ENCODE data around the gene EFNA4.
A peak's percentile ranks its signal among the peaks of the same experiment; 100 is the strongest.

The EFNA4 gene

DNA sequence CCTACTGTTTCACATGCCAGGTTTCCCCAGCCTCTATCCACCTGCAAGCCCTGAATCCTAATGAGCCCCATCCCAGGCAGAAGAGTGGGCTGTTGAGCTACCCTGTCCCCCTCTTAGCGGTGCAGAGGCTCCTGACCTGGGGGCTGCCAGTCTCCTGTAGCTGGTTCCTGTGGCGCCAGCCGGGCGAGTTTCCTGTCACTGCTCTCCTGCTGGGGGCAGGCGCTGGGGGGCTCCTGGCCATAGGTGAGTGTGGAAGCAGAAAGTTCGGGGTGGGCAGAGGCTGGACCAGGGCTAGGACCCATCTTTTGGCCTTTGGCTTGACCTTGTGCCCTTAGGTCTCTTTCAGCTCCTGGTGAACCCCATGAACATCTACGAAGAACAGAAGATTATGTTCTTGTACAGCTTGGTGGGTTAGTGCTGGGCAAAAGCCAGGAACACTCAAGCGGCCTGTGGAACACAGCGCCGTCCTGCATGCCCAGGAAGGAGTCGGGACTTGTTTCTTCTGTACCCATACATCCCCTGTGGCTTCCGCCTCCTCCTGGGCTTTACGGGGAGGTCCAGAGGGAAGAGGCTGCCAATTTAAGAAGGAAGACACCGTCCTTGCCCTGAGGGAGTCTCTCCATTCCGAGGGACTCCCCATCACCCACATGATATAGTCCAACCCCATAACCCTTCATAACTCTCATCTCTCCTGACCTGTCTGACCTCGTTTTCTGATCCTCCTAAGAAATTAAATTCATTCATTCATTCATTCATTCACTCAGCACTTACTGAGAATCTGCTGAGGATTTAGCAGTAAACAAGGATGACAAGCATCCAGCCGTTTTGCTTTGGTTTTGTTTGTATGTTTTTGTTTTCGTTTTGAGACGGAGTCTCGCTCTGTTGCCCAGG, 29.0 kb upstream of the EFNA4 start:
- no peak for DNase-seq

DNA sequence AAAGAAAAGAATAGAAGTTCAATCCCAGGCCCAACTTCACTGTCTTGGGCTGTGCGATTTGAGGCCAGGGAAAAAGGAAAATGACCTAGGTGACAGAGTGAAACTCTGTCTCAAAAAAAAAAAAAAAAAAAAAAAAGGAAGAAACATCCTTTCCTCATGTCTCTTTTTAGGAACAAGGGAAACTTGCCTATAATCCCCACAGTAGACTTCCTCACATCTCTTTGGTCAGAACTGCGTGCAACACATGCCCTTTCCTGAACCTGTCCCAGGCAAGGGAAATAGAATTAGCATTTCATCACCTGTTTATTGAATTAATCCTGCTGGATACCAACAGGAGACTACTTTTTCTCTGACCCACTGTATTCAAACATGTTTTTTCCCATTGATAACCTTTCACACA, 27.6 kb upstream of the EFNA4 start:
- DNase-seq = no peak

DNA sequence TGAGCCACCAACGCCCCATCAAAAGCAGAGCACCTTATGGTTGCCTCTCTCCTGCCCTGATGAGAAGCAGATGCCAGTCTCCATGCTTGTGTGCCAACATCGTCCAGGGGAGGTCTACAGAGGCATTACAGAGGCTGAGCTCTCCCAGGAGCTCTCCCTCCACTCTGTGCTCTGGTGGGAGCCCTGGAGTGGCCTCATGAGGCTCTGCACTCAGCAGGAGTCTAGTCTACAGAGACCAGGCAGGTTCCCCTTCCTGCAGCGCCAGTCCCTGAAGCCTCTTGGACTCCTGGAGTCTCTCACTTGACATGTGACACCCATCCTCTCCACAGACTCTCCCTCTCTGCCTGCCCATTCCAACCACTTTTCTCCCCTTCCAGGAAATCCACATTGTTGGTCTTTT, 26.5 kb upstream of the EFNA4 start:
- no peak for DNase-seq

DNA sequence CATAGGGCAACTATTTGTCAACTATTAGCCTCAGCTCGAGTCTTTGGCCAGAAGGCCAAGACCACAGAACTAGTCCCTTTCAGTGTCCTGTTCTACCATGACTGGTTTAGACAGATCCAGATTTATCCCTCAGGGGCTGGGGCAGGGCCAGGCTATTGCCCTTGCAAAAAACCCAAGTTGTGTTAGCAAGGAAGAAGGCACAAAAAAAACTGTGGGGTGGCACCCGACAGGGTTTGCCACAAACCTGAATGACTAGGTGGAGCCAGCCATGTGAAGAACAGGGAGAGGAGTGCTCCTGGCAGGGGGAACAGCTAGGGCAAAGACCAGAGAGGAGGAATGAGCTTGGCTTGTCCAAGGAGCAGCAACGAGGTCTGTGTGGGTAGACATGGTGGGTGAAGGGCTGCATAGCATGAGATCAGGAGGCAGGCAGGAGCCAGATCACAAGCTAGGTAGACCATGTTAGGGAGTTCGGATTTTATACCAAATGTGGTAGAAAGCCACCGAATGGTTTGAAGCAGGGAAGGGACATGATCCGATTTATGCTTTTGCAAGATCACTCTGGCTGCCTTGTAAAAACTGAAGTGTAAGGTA, 25.6 kb upstream of the EFNA4 start:
- no peak for DNase-seq

DNA sequence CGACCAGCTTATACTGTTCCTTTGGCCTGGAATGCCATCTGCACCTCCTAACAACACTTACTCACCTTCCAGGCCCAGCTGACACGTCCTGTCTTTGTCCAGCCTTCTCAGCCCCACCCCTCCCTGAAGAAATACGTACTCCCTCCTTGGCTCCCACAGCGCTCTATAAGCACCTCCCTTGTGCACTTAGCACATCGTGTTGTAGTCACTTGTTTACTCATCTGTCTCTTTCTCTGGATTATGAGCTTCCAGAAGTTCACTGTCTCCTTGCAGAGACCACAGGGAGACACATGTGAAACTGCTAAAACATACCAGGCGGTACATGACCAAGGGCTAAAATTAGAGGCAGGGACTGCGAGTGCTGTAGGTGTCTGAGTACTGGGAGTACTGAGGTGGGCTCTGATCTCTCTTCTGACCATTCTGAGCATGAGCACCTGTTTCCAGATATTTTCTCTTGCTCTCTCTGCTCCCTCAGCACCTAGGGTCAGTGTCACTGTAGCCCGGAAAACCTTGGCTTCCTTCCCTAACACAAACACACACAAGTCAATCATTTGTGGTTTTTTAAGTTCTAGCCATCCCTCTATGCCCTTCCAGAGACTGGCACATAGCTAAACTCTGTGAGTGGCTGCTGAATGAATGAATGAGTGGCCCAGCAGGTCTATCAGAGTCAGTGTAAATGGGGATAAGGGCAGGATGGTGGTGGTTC, 24.8 kb upstream of the EFNA4 start:
- no peak for DNase-seq

DNA sequence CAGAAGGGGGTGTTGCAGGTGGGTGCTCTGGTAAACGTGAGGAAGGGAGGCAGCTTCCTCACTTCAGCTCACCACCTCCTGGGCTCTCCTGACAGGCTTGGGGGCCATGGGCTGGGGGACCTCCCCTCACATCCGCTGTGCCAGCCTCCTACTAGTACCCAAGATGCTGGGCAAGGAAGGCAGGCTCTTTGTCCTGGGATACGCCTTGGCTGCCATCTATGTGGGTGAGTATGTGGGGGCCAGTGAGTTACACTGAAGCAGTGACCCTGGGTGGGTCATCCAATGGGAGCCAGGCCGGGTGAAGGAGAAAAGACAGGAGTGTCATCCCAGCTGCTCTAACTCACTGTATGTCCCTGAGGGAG, 24.3 kb upstream of the EFNA4 start:
- DNase-seq = no peak

DNA sequence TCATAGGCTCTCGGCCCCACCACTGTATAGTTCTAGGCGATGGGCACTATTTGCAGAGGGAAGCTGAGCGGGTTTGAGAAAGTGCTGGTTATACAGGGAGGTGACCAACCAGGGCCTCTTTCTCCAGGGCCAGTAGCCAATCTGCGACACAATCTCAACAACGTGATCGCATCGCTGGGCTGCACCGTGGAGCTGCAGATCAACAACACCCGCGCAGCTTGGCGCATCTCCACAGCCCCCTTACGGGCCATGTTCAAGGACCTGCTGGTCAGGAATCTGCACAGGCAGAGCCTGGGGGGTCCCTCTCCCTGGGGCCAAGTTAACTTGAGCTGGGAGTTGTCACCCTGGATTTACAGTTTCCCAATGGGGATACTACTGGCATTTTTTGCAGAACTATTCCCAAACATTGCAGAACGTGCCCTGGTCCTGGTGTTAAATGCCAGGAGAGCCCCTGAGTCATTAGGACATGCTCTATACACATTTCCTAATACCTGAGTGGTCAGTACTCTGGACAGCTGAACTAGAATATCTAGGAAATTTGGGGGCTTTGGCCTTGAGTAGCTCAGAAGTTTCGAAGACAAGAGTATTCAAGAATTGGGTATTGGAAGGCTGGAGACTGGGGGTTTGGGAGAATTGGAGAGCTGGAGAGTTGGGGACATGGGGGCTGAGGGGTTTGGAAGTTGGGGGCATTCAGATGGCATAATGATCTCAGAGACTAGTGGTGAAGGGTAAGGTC, 23.0 kb upstream of the EFNA4 start:
- DNase-seq = no peak

DNA sequence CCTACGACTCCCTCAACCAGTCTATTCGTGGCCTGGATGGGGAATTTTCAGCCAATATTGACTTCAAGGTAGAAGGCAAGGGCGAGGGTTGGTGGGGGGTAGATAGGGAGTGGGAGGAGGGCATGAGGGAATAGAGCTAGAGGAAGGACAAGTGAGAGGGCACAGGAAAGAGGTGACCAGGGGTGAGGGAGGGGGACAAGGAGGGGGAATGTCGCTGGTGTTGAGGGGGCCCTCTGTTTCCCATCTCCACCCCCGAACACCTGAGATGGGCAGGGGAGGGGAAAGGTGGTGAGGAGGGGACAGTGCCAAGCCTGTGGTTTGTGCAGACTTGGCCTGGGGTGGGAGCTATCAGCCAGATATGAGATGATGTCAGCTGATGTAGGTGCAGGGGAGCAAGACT, 20.8 kb upstream of the EFNA4 start:
- DNase-seq = no peak

DNA sequence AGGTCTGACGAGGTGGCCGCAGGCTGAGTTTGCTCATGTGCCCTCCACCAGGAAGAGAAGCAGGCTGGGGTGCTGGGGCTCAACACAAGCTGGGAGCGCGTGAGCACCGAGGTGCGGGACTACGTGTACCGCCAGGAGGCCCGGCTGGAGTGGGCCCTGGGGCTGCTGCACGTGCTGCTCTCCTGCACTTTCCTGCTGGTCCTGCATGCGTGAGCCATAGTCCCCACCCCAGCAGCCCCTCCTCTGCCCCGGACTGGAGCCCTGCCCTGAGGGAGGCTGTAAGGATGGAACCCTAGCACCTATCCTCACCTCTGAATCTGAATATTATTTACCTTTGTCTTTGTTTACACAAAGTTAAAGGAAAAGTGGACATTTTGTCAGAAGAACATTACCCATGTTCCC, 20.2 kb upstream of the EFNA4 start:
- DNase-seq = no peak

DNA sequence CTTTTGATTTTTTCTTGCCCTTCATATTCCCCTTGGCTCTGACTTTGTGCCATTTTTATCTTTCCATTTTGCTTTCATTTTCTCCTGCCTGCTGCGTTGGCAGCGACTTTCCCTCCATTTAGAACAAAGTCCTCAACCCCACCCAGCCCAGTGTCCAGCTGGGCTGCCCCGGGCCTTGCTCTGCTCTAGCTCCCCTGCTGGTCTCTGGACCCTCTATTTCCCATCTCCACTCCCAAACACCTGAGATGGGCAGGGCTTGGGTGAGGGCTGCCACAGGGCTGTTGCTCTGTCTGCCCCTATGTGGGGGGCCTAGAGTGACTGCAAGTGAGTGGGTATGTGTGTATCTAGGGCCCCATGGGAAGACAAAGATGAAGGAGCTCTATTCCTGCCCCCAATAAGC, 19.7 kb upstream of the EFNA4 start:
- DNase-seq = no peak

DNA sequence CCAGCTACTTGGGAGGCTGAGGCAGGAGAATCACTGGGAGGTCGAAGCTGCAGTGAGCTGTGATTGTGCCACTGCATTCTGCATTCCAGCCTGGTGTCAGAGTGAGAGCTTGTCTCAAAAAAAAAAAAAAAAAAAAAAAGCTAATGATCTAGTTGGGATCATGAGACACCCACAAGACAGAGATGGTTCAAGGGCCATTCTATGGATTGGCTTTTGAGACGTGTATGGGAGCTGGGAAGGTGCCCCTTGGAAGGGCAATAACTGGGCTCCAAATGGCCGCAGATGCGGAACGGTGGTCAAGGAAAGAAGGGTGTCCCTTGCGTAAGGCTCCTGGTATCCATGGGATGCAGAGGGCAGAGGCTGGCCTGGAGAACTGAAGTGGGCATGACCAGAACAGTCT, 19.2 kb upstream of the EFNA4 start:
- no peak for DNase-seq

DNA sequence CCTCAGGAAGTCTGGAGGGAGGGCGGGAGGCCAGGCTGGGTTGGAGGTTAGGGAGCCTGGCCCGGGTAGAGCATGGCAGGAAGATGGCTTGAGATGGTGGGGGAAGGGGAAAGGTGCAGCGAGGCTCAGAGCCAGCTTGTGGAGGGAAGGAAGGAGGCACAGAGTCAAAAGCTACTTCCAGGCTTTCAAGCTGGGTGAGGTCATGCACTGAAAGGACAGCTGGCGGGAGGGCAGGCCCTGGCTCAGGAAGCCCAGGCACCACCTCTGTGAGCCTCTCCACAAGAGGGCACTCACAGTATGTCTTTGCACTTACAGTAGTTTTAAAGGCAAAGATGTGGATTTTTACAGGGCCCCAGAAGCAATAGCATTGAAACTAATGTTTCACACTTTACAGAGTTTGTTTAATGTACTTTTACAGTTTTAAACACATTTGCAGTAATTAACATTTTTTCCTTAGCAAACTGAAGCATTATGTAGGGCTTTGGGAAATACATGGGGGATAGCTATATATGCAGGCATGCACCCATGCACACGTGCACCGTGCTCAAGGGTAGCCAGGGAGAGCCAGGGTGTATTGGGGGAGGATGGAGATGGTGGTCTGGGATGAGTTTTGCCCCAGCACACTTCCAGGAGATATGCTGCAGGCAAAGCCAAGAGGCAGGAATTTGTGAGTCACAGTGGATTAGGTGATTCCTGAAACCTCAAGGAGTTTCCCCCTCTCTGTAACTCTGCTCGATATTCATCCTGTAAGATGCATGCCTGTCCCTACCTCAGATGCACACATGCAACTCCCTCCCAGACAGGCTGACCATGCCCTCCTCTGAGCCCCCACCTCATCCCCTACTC, 18.5 kb upstream of the EFNA4 start:
- peak; percentile 85 for DNase-seq

DNA sequence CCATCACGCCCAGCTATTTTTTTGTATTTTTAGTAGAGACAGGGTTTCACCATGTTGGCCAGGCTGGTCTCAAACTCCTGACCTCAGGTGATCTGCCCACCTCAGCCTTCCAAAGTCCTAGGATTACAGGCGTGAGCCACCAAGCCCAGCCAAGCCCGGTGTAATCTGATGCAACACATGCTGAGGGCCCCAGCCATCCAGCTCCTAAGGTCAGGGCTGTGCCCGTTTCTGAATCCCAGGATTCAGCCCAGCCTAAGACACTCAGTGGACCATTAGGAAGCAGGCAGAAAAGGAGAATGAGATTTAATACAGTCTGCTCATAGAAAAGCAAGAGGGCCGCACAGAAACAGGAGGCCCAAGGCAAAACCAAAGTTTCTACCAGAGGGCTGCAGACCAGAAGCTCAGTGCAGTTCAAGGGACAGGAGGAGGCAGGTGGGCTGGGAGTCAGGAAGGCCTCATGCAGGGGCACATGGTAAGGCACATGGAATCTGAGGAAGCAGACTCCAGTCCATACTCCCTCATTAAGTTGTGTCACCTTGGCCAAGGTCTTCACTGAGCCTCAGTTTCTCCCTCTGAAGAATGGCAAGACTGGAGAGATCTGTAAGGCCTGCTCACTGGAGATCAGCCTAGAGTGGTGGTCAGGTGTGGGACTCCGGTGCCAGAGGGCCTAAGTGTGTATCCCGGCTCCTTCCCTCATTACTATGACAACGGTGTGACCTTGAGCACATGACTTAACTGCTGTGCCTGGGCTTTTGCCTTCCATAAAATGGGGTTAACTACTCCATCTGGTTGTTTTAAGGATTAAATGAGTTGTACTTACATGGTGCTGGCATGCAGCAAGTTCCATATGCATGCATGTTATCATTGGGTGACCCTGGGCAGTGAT, 14.8 kb upstream of the EFNA4 start:
- no peak for DNase-seq

DNA sequence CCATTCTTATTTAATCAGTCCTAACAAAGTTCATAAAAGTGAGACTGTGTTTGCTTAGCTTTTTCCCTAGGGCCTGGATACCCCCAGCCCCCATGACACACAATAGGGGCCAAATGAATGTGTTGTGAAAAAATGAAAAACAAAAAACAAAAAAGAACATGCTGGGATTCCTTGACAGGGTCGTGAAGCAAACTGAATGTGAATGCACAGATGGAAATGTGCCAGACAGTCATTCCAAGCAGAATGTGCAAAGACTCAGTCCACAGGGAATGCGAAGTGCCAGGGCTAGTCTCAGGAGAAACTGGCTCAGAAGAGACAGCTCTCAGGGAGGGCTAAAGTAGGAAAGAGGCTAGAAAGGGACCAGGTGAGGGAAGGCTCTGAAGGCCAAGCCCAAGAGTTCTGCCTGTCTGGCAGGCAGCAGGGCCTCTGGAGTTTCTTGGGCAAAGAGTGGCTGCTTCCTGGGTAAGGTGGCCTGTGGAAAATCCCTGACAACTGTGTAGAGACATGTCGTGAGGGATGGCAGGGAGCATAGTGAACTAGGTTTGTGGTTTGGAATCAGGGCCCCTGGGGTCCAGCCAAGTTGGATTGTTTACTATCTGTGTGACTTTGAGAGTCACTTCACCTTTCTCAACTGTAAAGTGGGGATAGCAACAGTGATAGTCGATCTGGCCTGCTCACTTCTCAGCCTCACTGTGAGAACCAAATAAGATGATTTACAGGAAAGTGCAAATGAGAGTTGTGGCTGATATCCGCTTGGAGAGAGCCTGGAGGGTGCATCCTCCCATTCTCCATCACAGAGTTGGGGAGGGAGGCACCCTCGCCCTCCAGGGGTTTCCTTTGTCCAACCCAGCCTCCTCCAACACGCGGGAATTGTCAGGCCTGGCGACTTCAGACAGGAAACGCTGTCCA, 13.6 kb upstream of the EFNA4 start:
- no peak for DNase-seq

DNA sequence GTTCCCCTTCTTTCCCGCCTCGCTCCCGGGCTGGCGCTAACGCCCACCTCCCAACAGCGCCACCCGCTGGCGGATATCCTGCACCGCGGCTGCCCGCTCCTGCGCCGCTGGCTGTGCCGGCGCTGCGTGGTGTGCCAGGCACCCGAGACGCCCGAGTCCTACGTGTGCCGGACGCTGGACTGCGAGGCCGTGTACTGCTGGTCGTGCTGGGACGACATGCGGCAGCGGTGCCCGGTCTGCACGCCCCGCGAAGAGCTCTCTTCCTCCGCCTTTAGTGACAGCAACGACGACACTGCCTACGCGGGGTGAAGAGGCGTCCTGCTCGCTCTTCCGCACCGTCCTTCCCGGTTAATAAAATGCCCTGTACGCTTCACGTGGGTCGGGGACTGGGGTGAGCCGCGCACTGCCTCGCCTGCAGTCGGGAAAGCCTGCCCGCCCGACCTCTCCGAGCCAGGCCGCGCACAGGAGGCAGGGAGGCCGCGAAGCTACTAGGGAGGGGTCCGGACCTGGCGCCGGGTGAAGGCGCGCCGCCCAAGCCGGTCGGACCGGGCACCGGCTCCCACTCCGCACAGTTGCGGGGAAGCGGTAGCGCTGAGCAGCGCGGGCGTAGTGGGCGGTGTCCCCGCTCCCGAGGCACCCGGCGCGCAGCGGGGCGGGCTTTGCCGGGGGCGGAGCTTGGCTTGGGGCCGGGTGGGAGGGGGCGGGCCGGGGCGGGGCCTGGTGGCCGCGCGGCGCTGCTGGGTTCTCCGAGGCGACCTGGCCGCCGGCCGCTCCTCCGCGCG, 12.8 kb upstream of the EFNA4 start, which contains the start of gene ADAM15:
Gene ADAM15, plus strand, starts transcription at position 757 of the 782 bp plus-strand sequence. CDS start 71 bp downstream, outside the sequence.
- DNase-seq = peak; percentile 83

DNA sequence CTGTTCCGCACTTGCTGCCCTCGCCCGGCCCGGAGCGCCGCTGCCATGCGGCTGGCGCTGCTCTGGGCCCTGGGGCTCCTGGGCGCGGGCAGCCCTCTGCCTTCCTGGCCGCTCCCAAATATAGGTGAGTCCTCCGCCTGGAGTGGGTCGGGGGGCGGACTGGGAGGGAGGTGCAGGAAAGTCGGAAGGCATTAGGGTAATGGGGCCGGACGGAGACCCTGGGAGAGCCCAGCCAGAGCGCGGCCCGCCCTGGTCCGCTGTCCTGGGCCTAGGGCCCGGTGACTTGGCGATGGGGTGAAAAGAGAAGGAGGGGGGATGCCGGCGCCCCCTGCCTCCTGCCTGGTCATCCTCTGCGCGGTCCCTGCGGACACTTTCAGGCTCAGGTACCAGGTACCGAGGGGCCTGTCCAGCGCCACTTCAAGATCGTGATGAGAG, 12.2 kb upstream of the EFNA4 start:
- no peak for DNase-seq

DNA sequence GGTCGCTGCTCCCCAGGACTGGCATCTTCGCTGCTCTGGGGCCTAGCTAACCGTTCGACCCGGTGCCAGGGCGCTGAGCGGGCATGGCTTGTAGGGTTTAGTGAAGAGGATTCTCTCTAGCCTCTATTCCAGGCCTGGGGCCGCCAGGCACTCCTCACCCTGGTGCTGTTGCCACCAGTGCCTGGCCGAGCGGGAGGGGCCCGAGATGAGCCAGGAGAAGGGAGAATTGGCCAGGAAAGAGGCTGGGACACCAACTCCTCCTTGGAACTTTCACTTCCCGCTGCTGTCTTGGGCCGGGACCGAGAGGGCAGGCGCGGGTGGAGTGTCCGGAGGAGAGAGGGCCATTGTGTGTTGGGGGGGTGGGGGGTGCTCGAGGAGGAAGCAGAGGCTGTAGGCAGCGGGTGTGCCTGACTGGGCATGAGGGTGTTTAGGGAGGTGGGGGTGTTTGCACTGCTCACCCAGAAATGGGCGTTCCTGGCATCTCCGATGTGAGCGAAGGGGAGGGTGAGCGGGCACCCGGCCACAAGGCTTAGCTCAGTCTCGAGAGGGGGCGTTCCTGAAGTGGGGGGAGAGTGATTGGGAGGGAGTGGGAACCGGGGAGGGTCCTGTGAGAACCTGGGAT, 11.7 kb upstream of the EFNA4 start:
- DNase-seq = peak; percentile 49

All from NCI-H1694 (cell line).